ELR (cell line): Measurements from ENCODE around the gene THSD7A.

Source experiments
- DNase-seq: peaks from one replicate; pipeline ENCODE4 v3.0.0-alpha.2; 2015; ENCODE audit warnings: low read depth

Gene THSD7A

GRCh38 chr7:11331128-11332102 lies 500.6 kb downstream of the THSD7A start:
- no peak for DNase-seq

GRCh38 chr7:11330717-11331116 lies 501.3 kb downstream of the THSD7A start:
- DNase-seq = no peak

GRCh38 chr7:11330208-11330607 lies 501.8 kb downstream of the THSD7A start:
- no peak for DNase-seq

- no peak for DNase-seq
Measured at GRCh38 chr7:11329626-11330025, 502.4 kb downstream of the THSD7A start.

DNA sequence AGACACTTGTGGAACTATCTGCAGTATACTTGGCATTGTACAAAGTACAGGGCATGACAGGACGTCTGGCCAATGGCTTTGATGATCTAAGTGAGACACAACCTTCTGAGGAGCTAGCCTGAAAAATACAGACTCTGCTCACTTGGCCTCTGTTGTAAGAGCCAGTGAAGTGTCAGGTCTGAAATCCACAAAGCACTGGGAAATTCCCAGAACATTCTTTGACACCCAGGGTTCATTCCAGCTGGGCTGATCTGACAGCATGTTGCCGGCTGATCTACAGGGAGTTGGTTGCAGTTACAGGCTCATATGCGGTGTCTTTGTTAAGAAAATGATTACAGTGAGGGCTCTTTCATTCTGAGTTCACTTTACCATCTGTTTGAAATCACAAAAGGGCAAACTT lies 503.7 kb downstream of the THSD7A start:
- no peak for DNase-seq

GRCh38 chr7:11327633-11328032 lies 504.4 kb downstream of the THSD7A start:
- DNase-seq = no peak
